Endometrial microvascular endothelial cells (primary cell): ENCODE measurements around the gene ZFYVE9. TPM values are rescaled to one million over a fixed set of nuclear protein-coding genes. Genes with fewer than 3 reads are reported as not detected.
"Not testable (repeated sequence)": the region's sequence is repeated elsewhere in the genome, so short reads cannot be mapped to it uniquely, and the experiment has no call there.

ENCODE experiments used
- in situ Hi-C: cut with HindIII; loops from 2 replicates; pipeline ENCODE4 v1.10.0; 2017; ENCODE audit warnings: low sequenced_read_pairs, low pct_unique_long_range_greater_than_20kb; ENCODE audit errors: inconsistent ontology term
- total RNA-seq: library from RNA; depleted of rRNA; stranded (reverse); fragments of >200 nt; gene quantifications from one replicate; pipeline ENCODE4 v1.2.3, GENCODE V29; 2015; ENCODE audit errors: inconsistent ontology term

The ZFYVE9 gene
- total RNA-seq, 1 donor from 2014 or later = 19.6 TPM

GRCh38 chr1:52357397-52357796 lies 215.5 kb downstream of the ZFYVE9 start:
- in situ Hi-C loops = no loop called here

DNA sequence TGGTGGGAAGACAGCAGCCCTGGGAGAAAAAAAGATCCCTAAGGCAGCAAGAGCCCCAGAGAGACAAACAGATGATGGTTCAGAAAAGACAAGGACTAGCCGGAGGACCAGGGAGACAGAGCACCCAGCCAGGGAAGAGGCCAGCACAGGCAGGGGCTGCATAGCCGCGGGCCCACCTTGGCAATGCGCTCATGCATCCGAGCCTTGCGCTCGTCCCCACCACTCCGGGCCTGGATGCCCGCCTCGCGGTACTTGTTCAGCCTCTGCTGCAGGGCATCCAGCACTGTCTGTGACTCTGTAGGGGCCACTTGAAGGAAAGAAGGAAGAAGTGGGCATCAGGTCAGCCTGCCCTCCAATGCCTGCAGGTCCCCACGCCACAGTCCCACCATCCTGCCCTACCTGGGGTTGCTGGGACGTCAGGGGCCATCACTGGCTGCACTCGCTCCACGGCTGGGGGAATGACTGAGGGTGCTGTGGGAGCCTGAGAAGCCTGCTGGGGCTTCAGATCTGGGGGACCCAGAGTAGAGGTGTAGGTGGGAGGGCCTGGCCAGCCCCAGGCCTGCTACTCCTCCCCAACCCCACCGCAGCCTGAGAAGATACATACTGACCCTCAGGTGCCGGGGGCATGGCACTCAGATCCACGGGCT lies 217.1 kb downstream of the ZFYVE9 start:
- in situ Hi-C loops = no loop called here

- in situ Hi-C loops = no loop called here
Measured at GRCh38 chr1:52359676-52360594, 218.0 kb downstream of the ZFYVE9 start.

- in situ Hi-C loops = no loop called here
Measured at GRCh38 chr1:52360595-52360968, 218.7 kb downstream of the ZFYVE9 start.

GRCh38 chr1:52364235-52364839 lies 222.4 kb downstream of the ZFYVE9 start:
- in situ Hi-C loops = no loop called here

DNA sequence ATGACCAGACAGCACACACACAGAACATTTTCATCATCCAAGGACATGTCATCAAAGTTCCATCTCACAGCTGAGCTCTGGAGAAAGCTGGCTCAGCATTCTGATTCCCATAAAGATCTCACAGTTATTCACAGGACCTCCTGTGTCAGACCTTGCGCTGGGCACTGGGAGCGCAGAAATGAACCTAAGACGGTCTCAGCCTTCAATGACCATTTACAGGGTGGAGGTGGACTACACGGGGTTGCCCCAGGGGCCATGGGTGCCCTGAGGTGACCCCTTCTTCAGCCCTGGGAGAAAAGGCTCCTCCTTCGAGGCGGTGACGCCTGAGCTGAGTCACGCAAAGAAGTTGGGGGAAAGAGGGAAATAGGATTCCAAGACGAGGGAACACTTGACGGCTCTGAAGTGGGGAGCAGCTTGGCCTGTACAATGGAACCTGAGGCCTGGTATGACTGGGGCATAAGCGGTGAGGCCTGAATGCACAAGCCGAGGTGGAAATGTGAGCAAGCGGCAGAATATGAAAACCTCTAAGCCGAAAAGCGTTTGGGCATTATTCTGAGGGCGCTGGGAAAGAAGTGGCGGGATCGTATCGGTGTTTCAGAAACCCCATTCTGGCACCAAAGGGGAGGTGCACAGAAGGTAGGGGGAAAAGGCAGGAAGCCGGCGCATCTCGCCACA lies 223.3 kb downstream of the ZFYVE9 start:
- in situ Hi-C loops = no loop called here

GRCh38 chr1:52365746-52366516 lies 224.0 kb downstream of the ZFYVE9 start, which contains the start of gene CC2D1B:
TSS of gene CC2D1B (minus strand) at chr1:52366205. CDS start at chr1:52364620, 1,585 bp downstream.
- in situ Hi-C loops = no loop called here

DNA sequence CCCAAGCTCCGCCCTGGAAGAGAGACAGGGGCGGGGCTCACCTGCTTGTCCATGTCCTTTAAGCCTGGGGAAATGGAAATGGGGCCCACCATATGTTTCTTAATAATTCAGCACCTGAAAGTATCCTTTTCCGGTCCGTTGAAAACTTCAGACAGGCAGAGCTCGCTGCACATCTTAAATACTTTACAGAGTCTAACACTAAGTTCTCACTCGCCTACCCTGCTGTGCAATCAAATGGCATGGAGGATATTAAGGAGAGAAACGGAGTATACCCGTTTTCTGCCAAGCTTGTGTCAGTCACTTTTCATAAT lies 224.6 kb downstream of the ZFYVE9 start:
- in situ Hi-C loops = no loop called here

- in situ Hi-C loops = no loop called here
Measured at GRCh38 chr1:52367272-52367671, 225.4 kb downstream of the ZFYVE9 start.

DNA sequence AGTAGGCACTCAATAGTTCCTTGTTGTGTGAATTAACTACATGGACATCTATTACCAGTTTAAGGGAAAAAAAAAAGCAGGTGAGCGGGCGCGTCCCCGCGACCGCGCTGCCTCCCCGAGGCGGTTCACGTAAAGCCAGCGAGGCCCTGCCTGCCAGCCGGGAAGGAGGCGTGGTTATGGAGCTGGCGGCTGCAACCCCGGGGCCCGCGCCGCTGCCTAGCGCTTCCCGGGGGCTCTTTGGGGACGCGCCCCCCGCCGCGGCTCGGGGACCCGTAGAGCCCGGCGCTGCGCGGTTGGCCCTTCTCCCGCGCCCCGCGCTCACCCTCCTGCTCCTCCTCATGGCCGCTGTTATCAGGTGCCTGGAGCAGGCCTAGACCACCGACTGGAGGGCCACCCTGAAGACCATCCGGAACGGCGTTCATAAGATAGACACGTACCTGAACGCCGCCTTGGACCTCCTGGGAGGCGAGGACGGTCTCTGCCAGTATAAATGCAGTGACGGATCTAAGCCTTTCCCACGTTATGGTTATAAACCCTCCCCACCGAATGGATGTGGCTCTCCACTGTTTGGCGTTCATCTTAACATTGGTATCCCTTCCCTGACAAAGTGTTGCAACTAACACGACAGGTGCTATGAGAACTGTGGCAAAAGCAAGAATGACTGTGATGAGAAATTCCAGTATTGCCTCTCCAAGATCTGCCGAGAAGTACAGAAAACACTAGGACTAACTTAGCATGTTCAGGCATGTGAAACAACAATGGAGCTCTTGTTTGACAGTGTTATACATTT lies 226.7 kb downstream of the ZFYVE9 start:
- in situ Hi-C loops = no loop called here

GRCh38 chr1:52369851-52370250 lies 228.0 kb downstream of the ZFYVE9 start:
- in situ Hi-C loops = not testable (repeated sequence)

GRCh38 chr1:52385376-52385775 lies 243.5 kb downstream of the ZFYVE9 start:
- in situ Hi-C loops = no loop called here

GRCh38 chr1:52386458-52386857 lies 244.6 kb downstream of the ZFYVE9 start:
- in situ Hi-C loops = no loop called here

- in situ Hi-C loops = no loop called here
Measured at GRCh38 chr1:52393174-52393573, 251.3 kb downstream of the ZFYVE9 start.
